ENCODE data around the gene NUP210L.

Gene NUP210L

DNA sequence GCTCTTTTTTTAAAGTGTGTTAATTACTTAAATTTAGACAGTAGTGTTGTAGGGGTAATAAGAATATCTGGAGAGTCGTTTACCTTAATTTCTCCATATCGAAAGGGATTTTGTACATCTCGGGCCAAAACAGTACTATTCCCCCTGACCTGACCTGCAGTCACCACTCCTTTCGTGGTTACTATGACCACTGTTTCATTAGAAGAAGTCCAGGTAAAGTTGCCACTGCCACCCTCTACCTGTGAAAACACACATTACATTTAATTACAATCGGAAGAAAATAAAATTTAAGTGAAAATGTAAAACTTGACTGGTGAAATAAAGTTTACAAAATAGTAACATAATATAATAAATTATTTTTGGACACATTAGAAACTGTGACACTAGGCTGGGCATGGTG, 37.2 kb downstream of the NUP210L start:
- TF ChIP-seq, protein P1, sequence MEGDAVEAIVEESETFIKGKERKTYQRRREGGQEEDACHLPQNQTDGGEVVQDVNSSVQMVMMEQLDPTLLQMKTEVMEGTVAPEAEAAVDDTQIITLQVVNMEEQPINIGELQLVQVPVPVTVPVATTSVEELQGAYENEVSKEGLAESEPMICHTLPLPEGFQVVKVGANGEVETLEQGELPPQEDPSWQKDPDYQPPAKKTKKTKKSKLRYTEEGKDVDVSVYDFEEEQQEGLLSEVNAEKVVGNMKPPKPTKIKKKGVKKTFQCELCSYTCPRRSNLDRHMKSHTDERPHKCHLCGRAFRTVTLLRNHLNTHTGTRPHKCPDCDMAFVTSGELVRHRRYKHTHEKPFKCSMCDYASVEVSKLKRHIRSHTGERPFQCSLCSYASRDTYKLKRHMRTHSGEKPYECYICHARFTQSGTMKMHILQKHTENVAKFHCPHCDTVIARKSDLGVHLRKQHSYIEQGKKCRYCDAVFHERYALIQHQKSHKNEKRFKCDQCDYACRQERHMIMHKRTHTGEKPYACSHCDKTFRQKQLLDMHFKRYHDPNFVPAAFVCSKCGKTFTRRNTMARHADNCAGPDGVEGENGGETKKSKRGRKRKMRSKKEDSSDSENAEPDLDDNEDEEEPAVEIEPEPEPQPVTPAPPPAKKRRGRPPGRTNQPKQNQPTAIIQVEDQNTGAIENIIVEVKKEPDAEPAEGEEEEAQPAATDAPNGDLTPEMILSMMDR (IDR thresholded peaks at IDR 0.05): no peak

DNA sequence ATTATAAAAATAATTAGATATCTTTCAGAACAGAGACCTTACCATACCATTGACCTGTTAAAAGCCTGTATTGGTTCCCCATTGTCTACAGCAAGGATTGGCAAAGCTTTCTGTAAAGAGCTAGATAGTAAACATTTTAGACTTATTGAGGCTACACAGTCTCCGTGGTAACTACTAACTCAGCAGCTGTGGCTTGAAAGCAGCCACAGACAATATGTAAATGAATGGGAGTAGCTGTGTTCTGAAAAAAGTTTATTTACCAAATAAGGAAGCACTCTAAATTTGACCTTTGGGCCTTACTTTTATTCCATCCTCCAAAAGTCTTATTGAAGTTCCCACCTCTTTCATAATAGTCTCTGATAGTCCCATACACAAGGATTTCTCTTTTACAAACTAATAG, 39.7 kb downstream of the NUP210L start:
- TF ChIP-seq, protein P1 (IDR thresholded peaks at IDR 0.05): no peak

DNA sequence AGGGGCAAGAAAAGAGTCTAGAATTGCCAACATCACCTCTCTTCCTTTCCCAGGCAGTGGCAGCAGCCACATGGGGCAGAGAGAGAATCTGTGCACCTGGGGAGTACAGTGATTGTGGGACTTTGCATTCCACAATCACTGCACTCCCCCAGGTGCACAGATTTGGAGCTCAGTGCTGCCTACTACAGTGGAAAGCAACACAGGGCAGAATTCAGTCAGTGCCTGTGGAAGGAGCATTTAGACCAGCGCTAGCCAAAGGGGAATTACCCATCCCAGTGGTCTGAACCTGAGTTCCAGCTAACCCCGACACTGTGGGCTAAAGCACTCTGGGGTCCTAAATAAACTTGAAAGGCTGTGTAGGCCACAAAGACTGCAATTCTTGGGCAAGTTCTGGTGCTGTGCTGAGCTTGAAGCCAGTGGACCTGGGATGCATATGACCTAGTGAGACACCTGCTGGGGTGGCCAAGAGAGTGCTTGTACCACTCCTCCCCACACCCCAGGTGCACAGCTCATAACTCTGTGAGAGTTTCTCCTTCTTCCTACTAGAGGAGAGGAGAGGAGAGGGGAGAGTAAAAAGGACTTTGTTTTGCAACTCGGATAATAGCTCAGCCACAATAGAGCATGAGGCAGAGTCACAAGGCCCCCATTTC, 50.3 kb downstream of the NUP210L start:
- TF ChIP-seq, protein P1 (IDR thresholded peaks at IDR 0.05): 0 out of 2 replicates have a peak, but pooled peaks have one; percentile 6

DNA sequence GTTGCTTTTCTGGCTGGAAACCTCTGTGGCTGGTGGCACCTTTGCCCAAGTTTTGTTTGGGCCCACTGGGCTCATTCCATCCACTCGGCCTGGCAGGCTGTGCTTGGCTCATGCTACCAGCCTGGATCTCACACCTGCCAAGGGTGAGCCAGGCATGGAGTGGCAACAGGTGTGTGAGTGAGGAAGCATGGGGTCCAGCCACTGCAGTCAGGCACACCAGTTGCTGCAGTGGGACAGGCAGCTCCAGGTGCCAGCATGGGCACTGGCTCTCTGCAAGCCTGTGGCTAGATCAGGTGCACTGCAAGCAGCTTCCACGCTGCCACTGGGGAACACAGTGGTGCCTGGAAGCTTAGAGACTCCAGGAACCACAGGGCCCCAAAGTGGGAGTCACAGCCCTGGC, 57.0 kb downstream of the NUP210L start:
- TF ChIP-seq, protein P1 (IDR thresholded peaks at IDR 0.05): no peak

DNA sequence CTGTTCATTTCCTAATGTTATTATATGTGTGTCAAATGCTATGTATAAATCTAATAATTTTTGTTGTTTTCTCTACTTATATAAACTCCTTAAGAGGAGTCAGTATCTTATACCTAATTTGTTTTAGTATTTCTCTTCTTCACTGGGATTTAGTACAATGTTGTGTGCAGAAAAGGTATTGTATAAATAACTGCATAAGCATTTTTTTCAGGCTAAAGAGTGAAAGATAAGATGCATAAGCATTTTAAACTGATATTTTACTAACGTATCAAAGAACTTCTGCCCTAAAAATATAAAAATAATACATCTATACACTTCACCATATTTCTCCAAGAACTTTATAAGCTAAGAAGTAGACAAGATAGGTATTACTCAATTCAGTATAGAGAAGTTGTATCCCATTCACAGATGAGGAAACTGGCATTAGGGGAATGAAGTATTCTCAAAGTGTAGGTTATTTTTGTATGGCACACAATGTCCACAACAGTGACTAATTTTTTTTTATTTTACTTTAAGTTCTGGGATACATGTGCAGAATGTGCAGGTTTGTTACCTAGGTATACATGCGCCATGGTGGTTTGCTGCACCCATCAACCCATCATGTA, 59.3 kb downstream of the NUP210L start:
- TF ChIP-seq, protein P1 (IDR thresholded peaks at IDR 0.05): no peak

DNA sequence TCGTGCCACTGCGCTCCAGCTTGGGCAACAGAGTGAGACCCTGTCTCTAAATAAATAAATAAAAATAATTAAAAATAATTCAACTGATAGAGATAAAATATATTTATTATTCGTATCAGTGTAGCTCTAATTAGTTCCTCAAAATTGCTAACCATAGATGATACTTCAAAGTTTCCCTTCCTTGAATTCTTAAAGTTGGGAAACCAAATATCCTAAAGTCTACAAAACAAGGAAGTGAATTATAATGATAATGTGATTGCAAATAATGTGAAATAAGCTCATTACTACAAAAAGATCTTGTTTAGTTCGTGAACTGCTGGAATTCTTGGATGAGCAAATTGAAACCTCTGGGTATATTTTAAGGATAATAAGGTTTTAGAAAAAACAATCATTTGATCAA, 60.5 kb downstream of the NUP210L start:
- TF ChIP-seq, protein P1 (IDR thresholded peaks at IDR 0.05): no peak

DNA sequence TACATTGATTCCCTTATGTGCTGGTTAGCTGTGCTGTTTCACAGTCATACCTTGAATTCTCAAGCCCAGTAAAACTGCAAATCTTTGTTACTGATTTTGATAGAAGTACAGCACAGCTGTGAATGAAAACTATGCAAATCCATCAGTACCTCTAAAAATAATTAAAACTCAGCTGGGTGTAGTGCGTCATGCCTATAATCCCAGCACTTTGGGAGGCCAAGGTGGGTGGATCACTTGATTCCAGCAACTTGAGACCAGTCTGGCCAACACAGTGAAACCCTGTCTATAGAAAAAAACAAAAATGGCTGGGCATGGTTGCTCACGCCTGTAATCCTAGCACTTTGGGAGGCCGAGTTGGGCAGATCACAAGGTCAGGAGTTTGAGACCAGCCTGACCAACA, 61.2 kb downstream of the NUP210L start:
- TF ChIP-seq, protein P1 (IDR thresholded peaks at IDR 0.05): no peak

All from LNCAP (cell line).